IPS DF 19.7 (cell line): ENCODE data around the gene NALCN.
"Not testable (repeated sequence)": the region's sequence is repeated elsewhere in the genome, so short reads cannot be mapped to it uniquely, and the experiment has no call there.

Source experiments
- DNase-seq: peaks from one replicate; pipeline ENCODE4 v3.0.0-alpha.2; 2013; ENCODE audit warnings: low read depth, low spot score

NALCN gene

DNA sequence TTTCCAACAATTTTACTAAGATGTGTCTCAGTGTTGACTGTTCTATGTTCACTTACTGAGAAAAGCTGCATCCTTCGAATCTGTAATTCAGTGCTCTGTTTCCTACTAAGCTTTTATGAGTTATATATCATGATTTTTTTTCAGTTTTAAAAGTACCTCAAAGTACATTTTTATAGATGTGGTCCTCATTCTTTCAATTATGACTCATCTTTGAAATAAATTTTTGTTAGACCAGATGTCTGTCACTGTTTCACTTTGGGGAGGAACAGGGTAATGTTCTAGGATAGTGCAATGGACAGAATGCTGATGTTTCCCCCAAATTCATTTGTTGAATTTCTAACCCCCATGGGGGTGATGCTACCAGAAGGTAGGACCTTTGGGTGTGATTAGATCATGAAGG lies 74.8 kb downstream of the NALCN start:
- no peak for DNase-seq

- no peak for DNase-seq
These were observed 77.1 kb downstream of the NALCN start for GRCh38 chr13:101339202-101339601.

DNA sequence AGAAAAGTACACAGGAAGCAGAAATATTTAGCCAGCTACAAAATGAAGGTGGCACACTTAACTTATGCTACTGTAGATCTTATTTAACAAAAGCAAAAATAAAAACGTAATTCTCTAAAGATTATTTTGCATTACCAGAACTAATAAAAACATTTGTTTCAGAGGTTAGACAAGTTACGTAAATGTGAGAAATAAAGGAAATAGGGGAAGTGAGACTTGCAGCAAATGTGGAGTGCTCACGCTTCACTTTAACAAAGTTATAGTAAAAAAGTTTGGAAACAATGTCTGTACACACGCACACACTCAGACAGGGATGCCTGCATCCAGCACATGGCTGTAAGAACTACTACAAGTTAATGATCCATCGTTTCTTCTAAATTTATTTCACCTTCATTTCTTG lies 83.7 kb downstream of the NALCN start:
- DNase-seq = no peak

DNA sequence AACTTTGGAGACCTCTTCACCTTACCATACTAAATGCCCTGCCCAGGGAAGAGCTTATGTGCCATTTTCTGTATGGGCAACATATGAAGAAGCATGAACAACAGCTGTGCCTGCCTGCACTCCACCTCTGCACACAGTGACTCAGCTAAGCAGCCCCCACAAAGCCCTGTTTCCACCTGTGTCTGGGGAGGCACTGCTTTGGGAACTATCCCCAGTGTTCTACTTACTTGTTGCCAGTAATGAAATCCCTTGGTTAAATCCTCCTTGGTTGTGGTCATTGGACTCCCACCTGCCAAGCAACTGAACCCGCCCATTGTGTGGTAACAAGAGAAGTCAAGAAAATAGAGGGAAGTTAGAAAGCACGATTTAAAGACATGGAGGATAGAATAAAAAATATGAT lies 84.6 kb downstream of the NALCN start:
- no peak for DNase-seq

DNA sequence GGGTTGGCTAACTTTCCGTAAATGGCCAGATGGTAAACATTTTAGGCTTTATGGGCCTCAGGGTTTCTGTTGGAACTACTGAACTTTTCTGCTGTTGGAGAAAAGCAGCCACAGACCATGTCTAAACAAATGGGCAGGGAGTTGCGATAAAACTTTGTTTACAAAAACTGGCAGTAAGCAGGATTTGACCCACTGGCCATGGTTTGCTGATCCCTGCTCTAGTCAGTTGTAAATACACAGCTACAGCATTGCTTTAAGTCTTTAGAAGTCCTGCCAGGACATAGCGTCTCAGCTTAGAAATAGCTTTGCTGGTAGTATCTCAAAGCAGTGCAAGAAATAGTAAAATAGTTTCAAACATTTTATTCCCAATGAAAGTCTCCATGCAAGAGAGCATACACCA lies 88.4 kb downstream of the NALCN start:
- DNase-seq = no peak

- DNase-seq = no peak
These were observed 89.6 kb downstream of the NALCN start for GRCh38 chr13:101326710-101327109.

DNA sequence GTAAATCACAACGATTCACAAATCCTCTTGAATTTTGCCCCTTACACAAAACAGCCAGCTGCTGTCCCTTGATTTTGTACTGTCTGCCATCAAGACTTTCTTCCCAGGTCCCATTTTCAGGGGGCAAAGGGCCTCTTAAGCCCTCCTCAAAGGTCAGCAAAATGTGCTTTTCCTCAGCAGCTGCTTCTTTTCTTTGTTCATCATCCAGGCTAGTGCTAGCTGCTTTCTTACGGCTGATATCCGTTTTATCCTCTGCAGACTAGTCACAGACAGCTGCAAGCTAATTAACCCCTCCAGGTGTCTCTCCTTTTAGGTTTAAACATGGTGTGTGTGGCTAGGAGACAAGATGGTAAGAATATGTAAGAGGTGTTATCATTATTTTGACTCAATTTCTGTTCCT lies 90.9 kb downstream of the NALCN start:
- DNase-seq = no peak

DNA sequence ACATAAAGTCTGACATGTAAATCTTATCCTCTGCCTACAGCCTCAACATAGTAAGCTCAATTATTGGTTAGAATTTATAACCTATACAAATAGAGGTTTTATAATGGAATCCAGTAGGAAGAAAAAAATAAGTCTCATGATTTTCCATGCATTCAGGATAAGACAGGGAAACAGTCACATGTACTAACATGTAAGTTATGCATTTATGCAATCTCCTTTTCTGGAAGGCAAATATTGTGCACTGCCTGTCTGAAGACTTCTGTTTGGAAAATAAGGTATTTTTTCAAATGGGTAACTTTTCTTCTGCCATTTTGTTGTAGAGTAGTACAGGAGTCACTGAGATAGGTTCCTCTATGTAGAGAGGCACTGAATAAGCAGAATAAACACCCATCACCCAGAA lies 92.7 kb downstream of the NALCN start:
- DNase-seq = no peak

- DNase-seq = no peak
These were observed 98.3 kb downstream of the NALCN start for GRCh38 chr13:101317986-101318523.

- DNase-seq = not testable (repeated sequence)
These were observed 102.8 kb downstream of the NALCN start for GRCh38 chr13:101313479-101313878.

- DNase-seq = no peak
These were observed 107.2 kb downstream of the NALCN start for GRCh38 chr13:101309014-101309619.

DNA sequence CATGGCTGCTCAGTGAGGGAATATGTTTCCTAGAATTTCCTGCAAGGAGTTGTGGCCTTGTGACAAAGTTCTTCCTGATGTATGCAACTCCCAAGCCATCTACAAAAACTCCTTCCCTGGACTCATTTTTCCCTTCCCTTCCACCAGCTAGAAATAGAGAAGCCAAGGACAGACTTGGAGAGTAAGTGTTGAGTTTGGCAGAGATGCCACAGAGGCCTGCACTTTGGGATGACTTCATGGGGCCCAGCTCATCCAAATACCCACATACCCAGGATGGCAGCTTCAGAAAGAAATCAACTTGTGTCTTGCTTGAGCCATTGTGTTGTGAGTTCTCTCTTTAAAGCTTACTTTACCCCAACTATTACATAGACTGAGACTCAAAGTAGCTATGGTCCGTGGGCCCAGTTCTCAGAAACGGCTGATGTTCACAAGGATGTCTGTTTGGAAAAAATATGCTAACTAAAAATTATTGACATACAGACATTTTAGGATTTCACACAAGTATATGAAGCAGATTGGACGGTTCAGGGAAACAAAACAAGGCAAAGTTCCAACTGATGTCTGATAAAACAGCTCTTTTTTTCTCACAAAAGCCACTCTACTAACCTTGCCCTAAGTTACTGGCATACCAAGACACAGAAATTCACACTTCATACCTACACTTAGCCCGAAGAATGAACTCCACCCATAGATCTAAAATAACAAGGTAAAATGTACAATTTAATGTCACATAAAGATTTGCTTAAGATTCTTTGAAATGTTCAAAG lies 107.9 kb downstream of the NALCN start:
- DNase-seq = no peak

DNA sequence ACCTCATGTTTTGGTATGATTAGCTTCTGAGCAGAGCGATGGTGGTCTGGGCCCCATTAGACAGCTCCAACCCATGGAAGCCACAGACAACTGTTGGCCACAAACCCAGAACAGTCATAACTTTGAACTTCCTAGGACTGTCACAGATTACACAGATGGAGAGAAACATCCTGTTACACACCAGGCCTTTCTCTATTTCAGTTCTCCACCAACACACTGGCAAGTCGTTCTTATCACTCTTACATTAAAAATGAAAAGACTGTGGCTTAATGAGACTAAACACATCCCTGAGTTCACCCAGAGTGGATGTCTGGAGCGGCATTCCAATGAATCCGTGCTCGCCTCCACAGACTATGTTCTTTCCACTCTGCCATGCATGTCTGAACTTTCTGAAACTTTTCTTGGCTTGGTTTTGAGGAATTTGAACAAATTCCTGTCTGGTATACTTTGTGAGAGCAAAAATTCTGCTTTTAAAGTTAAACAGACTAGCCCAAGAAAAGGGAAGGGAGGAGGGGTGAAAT lies 109.1 kb downstream of the NALCN start:
- no peak for DNase-seq

DNA sequence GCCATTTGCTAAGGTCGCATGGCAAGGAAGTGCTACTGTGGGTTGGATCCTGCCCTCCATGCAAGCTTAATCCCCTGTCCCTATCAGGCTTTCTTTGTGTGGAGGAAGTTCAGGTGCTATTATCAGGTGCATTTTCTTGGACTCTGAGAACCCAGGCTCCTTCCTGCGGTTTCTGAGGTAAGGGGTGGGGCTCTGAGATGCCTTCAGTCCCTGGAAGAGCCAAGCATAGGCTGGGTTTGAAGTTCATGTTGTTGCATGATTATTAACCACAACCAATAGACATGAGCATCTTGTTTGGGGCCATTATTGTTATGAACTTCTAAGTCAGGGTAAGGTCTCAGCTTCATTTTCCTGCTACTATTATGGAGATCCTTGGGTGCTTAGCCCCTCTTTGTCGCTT lies 109.5 kb downstream of the NALCN start:
- no peak for DNase-seq

DNA sequence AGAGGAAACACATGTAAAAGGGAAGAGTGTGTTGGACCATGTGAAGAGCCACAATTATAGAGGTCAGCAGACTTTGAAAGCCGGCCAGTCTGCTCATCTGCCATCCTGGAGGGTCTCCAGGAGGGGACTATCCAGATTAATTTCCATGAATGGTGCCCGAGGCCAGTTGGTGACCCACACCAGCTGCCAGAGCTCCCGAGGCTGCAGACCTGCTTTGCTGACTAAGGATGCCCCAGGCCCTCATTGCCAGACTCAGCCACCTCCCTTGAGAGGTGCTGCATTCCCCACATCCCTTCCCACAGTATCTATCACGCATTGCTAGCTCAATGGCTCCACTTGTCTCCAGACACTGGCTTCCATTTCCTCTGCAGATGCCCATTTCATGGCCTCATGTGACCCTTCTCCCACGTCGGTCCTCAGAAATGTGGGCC lies 110.3 kb downstream of the NALCN start:
- no peak for DNase-seq

DNA sequence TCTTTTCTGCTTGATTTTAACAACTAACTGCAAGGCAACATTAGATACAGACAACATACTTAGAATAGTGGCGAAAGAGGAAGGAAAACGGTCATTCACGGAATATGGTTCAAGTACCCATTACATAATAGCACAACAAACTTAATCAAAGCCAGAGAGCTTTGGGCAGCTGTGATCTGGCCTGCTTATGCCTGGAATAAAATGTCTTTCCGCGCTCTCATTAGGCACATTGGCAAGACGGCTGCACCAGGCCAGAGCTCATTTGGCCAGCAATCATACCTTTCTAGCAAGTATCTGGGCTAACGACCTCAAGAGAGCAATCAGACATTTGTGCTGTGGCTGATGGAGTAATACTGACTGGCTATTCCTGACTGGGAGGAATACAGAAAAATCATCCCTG lies 112.8 kb downstream of the NALCN start:
- DNase-seq = no peak

DNA sequence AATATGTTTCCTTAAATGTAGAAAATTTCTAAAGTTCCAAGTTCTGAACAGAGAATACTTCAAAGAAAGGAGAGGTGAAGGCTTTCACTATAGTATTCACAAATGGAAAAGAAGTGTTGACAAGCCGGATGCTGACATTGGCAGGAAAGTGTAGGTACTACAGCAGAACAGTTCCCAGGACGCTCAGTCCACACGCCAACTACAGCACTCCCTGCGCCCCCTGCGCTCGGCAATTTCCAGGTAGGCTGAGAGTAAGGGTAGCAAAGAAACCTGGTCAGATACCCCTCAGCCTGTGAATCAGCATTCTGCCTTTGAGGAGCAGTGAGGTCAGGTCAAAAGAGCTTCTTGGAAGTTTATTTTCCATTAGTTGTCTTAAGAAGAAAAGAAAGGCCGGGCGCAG lies 115.3 kb downstream of the NALCN start:
- DNase-seq = no peak

GRCh38 chr13:101300531-101300930 lies 115.8 kb downstream of the NALCN start:
- no peak for DNase-seq

DNA sequence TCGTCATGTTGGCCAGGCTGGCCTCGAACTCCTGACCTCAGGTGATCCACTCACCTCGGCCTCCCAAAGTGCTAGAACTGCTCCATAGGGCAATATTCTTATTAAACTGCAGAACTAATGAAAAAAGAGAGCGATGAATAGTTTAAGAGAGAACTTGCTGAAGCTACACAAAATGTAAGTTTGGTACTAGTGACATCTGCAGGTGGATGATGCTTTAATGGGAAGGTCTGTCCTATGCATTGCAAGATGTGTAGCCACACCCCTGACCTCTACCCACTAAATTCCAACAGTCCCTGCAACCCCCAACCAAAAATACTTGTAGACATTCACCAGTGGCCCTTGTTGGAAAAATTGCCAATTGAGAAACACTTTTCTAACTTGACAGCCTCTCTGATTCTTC lies 117.8 kb downstream of the NALCN start:
- DNase-seq = no peak

DNA sequence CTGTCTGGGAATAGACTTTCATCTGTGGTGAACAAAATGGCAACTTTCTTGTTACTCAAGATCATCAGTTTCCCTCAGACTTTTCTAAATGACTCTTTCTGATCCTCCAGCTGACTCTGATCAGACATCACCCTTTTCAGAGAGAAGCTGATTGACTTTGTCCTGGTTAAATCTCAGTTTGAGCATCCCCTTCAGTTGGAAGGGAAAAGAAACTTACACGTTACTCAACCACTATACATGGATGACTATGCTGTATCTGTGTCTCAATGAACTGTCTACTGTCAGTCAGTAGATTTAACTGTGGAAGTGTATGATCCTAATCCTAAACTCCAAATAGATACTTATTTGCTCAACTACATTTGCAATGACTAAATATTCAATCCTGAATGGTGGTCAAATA lies 118.5 kb downstream of the NALCN start:
- no peak for DNase-seq

GRCh38 chr13:101292711-101293110 lies 123.6 kb downstream of the NALCN start:
- DNase-seq = no peak

DNA sequence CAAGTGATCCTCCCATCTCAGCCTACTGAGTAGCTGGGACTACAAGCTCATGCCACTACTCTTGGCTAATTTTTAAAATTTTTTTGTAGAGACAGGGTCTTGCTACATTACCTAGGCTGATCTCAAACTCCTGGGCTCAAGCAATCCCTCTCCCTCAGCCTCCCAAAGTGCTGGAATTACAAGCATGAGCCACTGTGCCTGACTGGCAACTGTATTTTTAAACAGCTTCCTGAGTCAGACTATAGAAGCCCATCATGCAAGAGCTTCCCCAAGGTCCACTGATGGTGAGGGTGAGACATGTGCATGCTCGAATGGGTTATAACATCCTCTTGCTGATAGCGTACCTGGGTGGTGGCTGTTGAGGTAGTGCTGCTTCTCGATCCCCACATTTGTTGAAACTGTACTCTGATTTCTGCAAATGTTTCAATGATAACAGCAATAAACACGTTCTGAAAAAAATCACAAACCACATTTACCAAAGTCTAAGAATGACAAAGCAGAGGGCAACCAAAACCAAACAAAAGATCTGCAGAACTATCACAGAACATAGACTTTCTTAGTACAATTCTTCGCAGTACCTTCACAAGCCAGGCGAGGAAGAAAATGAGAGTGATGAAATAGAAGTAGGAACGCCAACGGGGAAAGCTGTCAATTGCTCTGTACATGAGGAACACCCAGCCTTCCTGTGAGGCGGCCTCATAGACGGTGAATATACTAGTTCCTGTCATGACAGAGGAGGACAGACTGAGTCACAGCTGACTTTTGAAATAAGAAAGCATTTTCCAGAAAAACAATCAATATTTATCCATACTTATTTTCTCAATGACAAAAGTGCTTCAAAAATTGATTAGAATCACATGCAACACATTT lies 124.4 kb downstream of the NALCN start:
- no peak for DNase-seq
